Ectodermal cell (in vitro differentiated cells): ENCODE results near the gene CDC73.
"Not testable (repeated sequence)": the region's sequence is repeated elsewhere in the genome, so short reads cannot be mapped to it uniquely, and the experiment has no call there.

Experiments
- H3K27ac ChIP-seq: 2 replicates; pipeline ENCODE4 v1.7.0; 2013; ENCODE audit warnings: mild to moderate bottlenecking, low read depth, low read length; ENCODE audit not compliant: insufficient read depth, poor library complexity, severe bottlenecking
- H3K27me3 ChIP-seq: 2 replicates; pipeline ENCODE4 v1.7.0; 2013; ENCODE audit warnings: mild to moderate bottlenecking, low read length; ENCODE audit not compliant: insufficient read depth, control insufficient read depth, poor library complexity, severe bottlenecking
- H3K36me3 ChIP-seq: one replicate; pipeline ENCODE4 v1.7.0; 2013; ENCODE audit warnings: low read length; ENCODE audit not compliant: control insufficient read depth, insufficient read depth
- H3K4me1 ChIP-seq: one replicate; pipeline ENCODE4 v1.7.0; 2013; ENCODE audit warnings: low read length; ENCODE audit not compliant: control insufficient read depth, insufficient read depth
- H3K4me3 ChIP-seq: 2 replicates; pipeline ENCODE4 v1.7.0; 2013; ENCODE audit warnings: low read depth, low read length, control low read depth; ENCODE audit not compliant: insufficient read depth
- H3K9me3 ChIP-seq: 2 replicates; pipeline ENCODE4 v1.7.0; 2013; ENCODE audit warnings: mild to moderate bottlenecking, low read length, moderate library complexity; ENCODE audit not compliant: control insufficient read depth
- WGBS, 2 experiments: methylation state at CpG; one replicate each; pipeline ENCODE4 v1.1.7; 2013; ENCODE audit warnings: missing lambda C conversion rate in 2 of 2; 5-methylcytosine and 5-hydroxymethylcytosine counted together

CDC73 gene

GRCh38 chr1:193266794-193267193, 145.0 kb downstream of the CDC73 start:
- H3K4me1 ChIP-seq, H3K4me3 ChIP-seq, H3K27ac ChIP-seq, H3K36me3 ChIP-seq, H3K27me3 ChIP-seq, H3K9me3 ChIP-seq: not testable (repeated sequence)
- WGBS, 2 experiments = 91 to 96% methylated on average over 7 of the region's 7 CpGs

DNA sequence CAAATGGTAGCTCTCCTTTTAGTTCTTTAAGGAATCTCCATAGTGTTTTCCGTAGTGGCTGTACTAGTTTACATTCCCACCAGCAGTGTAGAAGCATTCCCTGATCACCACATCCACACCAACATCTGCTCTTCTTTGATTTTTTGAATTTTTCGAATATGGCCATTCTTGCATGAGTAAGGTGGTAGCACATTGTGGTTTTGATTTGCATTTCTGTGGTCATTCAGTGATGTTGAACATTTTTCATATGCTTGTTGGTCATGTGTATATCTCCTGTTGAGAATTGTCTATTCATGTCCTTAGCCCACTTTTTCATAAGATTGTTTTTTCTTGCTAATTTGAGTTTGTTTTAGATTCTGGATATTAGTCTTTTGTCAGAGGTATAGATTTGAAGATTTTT, 149.2 kb downstream of the CDC73 start:
- Histone ChIP-seq H3K27me3 (no peaks in the 10 kb centered on the region), H3K9me3 (no peaks in the 10 kb centered on the region), H3K4me1 (no peaks in the 10 kb centered on the region), H3K27ac (no peak overlapping the region), H3K4me3 (no peak overlapping the region), H3K36me3 (no peaks in the 10 kb centered on the region)
- WGBS, 2 experiments = 90 to 100% methylated on average over 2 of the region's 2 CpGs

- H3K27me3 ChIP-seq = no peaks in the 10 kb centered on the region
- WGBS, 2 experiments = 89 to 91% methylated on average over 5 of the region's 5 CpGs
- no peaks in the 10 kb centered on the region for H3K4me1 ChIP-seq
- H3K9me3 ChIP-seq = no peaks in the 10 kb centered on the region
- H3K27ac ChIP-seq = no peak overlapping the region
- no peak overlapping the region for H3K4me3 ChIP-seq
- H3K36me3 ChIP-seq = no peaks in the 10 kb centered on the region
These were observed 153.9 kb downstream of the CDC73 start for GRCh38 chr1:193275773-193276172.

GRCh38 chr1:193278968-193279367, 157.1 kb downstream of the CDC73 start:
- 69 to 100% methylated on average over 2 of the region's 2 CpGs for WGBS, 2 experiments

DNA sequence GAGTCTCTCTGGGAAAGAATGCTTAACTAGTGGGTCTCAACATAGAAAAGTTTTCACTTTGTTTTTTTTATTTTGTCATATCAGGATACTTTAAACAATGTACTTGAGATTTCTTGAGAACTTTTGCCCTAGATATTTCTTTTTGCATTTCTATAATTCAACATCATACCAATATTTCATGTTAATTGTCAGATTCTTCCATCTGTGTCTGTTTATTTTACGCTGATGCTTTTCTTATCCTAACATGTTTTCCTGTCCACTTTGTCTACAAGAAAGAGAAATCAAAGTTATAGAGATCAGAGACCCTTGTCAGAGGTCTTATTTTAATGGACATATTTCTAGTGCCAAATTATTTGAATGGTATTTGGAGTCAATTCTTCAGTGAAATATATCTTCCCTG, 160.1 kb downstream of the CDC73 start:
- 93 to 94% methylated on average over 1 of the region's 1 CpG for WGBS, 2 experiments
- Histone ChIP-seq H3K9me3 (no peaks in the 10 kb centered on the region), H3K27ac (no peak overlapping the region)

More at GRCh38 chr1:193278968-193279367, 157.1 kb downstream of the CDC73 start:
- H3K36me3 ChIP-seq = no peaks in the 10 kb centered on the region
- no peak overlapping the region for H3K4me3 ChIP-seq
- no peaks in the 10 kb centered on the region for H3K27me3 ChIP-seq
- H3K27ac ChIP-seq = no peak overlapping the region
- no peaks in the 10 kb centered on the region for H3K9me3 ChIP-seq
- H3K4me1 ChIP-seq = no peaks in the 10 kb centered on the region

DNA sequence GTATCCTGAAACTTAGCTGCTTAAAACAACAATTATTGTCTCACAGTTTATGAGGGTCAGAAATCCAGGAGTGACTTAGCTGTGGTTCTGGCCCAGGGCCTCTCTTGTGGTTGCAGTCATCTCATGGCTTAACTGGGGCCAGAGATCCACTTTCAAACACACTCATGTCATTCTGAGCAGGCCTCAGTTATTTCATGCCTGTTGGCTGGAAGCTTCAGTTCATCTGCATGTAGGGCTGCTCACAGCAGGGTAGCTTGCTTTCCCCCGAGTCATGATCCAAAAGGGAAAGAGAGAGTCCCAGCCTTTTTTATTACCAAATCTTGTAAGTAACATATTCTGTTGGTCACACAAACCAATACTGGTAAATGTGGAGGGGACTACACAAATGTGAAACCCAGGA, 161.2 kb downstream of the CDC73 start:
- 50 to 53% methylated on average over 1 of the region's 1 CpG for WGBS, 2 experiments
- no peaks in the 10 kb centered on the region for H3K27me3 ChIP-seq
- no peaks in the 10 kb centered on the region for H3K36me3 ChIP-seq
- H3K4me3 ChIP-seq = no peak overlapping the region
- no peaks in the 10 kb centered on the region for H3K4me1 ChIP-seq
- H3K27ac ChIP-seq = no peak overlapping the region
- no peaks in the 10 kb centered on the region for H3K9me3 ChIP-seq

More for the DNA sequence above, 160.1 kb downstream of the CDC73 start:
- Histone ChIP-seq H3K4me3 (no peak overlapping the region), H3K27me3 (no peaks in the 10 kb centered on the region), H3K36me3 (no peaks in the 10 kb centered on the region), H3K4me1 (no peaks in the 10 kb centered on the region)

DNA sequence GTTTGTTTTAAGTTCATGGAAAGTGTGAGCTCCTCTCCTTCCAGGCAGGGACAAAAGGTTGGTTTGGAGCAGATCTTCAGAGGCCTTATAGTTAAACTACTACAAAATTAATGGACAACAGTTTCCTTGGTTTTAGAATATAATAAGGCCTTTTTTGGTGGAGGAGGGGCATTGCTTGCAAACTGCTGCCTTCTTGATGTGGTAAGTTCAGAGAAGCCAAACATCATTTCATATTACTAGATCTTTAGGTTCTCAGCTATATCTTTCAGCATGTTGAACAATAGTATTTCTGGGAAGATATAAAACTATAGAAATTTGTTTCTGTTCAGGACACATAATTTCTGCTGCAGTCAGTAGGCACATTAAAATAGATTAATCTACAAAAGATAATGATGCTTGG, 162.4 kb downstream of the CDC73 start:
- no peaks in the 10 kb centered on the region for H3K4me1 ChIP-seq

GRCh38 chr1:193285641-193286040, 163.8 kb downstream of the CDC73 start:
- H3K27me3 ChIP-seq = no peaks in the 10 kb centered on the region
- H3K4me3 ChIP-seq = no peak overlapping the region
- no peaks in the 10 kb centered on the region for H3K36me3 ChIP-seq
- no peak overlapping the region for H3K27ac ChIP-seq
- no peaks in the 10 kb centered on the region for H3K4me1 ChIP-seq
- H3K9me3 ChIP-seq = no peaks in the 10 kb centered on the region

More for the DNA sequence above, 162.4 kb downstream of the CDC73 start:
- H3K27ac ChIP-seq = no peak overlapping the region
- H3K27me3 ChIP-seq = no peaks in the 10 kb centered on the region
- no peaks in the 10 kb centered on the region for H3K36me3 ChIP-seq
- H3K9me3 ChIP-seq = no peaks in the 10 kb centered on the region
- H3K4me3 ChIP-seq = no peak overlapping the region

GRCh38 chr1:193288548-193289080, 166.8 kb downstream of the CDC73 start:
- not testable (repeated sequence) for H3K27me3 ChIP-seq, H3K27ac ChIP-seq, H3K4me3 ChIP-seq, H3K9me3 ChIP-seq, H3K36me3 ChIP-seq, H3K4me1 ChIP-seq
- WGBS, 2 experiments = 94 to 98% methylated on average over 2 of the region's 2 CpGs

DNA sequence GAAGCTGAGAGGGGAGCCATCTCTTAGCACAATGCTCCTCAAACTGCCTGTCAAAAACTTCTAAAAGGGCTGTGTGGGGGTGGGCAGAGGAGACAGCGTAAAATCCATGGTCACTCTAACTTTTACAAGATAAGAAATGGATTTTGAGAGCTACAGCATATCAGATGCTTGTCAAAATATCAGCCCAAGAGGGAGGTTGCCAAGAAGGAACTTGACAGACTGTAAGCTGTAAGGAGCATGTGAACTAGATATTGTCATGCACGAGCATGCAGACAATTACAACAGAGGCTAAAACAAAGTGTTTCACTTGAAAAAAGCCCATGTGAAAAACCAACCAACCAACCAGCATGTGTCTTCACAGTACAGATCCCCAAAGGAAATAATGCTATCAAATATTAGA, 171.9 kb downstream of the CDC73 start:
- H3K36me3 ChIP-seq = no peaks in the 10 kb centered on the region
- no peak overlapping the region for H3K4me3 ChIP-seq
- H3K4me1 ChIP-seq = no peaks in the 10 kb centered on the region
- no peaks in the 10 kb centered on the region for H3K9me3 ChIP-seq
- H3K27ac ChIP-seq = no peak overlapping the region
- WGBS, 2 experiments = 68 to 72% methylated on average over 2 of the region's 2 CpGs
- no peaks in the 10 kb centered on the region for H3K27me3 ChIP-seq

DNA sequence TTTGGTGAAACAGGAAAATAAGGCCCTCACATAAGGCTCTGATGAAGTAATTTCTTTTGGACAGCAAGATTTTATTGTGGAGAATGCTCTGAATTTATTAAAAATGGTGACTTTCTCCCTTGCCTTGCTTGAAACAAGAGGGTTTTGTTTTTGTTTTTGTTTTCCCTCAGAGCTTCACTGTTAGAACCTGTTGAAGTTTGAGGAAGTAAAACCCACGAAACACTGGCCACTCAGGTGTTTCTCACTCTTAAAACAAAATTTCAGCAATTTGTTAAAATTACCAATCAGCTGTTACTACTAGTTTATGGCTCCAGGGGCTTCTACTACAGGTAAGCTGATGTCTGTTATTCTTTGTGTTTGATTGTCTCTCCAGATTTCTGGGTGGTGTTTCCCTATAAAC, 177.2 kb downstream of the CDC73 start:
- Histone ChIP-seq H3K27ac (no peak overlapping the region), H3K9me3 (no peaks in the 10 kb centered on the region), H3K27me3 (no peaks in the 10 kb centered on the region), H3K36me3 (no peaks in the 10 kb centered on the region), H3K4me3 (no peak overlapping the region), H3K4me1 (no peaks in the 10 kb centered on the region)
- 91% methylated on average over 1 of the region's 1 CpG; no CpG with 5 or more reads in 1 of the 2 experiments for WGBS, 2 experiments
